Ovary (tissue), 9 donors: ENCODE data around the gene GMEB2. TPM values are rescaled to one million over a fixed set of nuclear protein-coding genes. Genes with fewer than 3 reads are reported as not detected.
"Not testable (repeated sequence)": the region's sequence is repeated elsewhere in the genome, so short reads cannot be mapped to it uniquely, and the experiment has no call there.

Experiments used
- DNase-seq, 5 donors: peaks; one replicate each; pipeline ENCODE4 v3.0.0-alpha.2; 2019 to 2020
- H3K27ac ChIP-seq, 2 donors: fragments of 200-600 bp; one replicate each; pipeline versions ENCODE4 v1.5.1 to v1.8.0; 2019 to 2022
- H3K27me3 ChIP-seq: fragments of 200-600 bp; one replicate; pipeline ENCODE4 v1.8.0; 2022
- H3K36me3 ChIP-seq: fragments of 200-600 bp; sonication (generic); one replicate; pipeline ENCODE4 v1.5.1; 2019
- H3K4me1 ChIP-seq: one replicate; pipeline ENCODE4 v1.8.1; 2013; ENCODE audit warnings: mild to moderate bottlenecking, moderate library complexity; ENCODE audit not compliant: insufficient read depth
- H3K4me3 ChIP-seq: fragments of 200-600 bp; sonication (generic); one replicate; pipeline ENCODE4 v1.5.1; 2017
- H3K9me3 ChIP-seq, 2 donors: fragments of 200-600 bp in 1 of 2; sonication (generic) in 1 of 2; one replicate each; pipeline versions ENCODE4 v1.5.1 to v1.8.1; 2013 to 2019; ENCODE audit warnings: mild to moderate bottlenecking in 1 of 2, moderate library complexity in 1 of 2
- EP300 ChIP-seq: sonication (generic); formaldehyde crosslinking; IDR thresholded peaks from one replicate; pipeline ENCODE4 v1.6.1; 2017; ENCODE audit warnings: antibody characterized with exemption
- POLR2A ChIP-seq: fragments of 450-650 bp; IDR thresholded peaks from one replicate; pipeline ENCODE4 v1.6.1; 2017; ENCODE audit warnings: antibody characterized with exemption, mild to moderate bottlenecking, moderate library complexity
- WGBS, 3 donors: extraction: QIAGEN DNeasy Blood & Tissue Kit in 1 of 3; methylation state at CpG; one replicate each; pipeline versions ENCODE4 v1.1.5 to v1.1.7; 2013 to 2017; 5-methylcytosine and 5-hydroxymethylcytosine counted together
- intact Hi-C, 4 donors: fragments of 100-400 bp; cut with DNase I; formaldehyde crosslinking; loops; one replicate each; pipeline versions ENCODE4 v1.11.0 to v1.15.1; 2022 to 2023
- polyA plus RNA-seq, 2 donors: library from polyadenylated mRNA; stranded (reverse); fragments of 200-250 nt in 1 of 2; fragments of 350-450 nt in 1 of 2; fragmentation: Illumina TruSeq in 1 of 2; extraction: RNeasy Lipid Tissue Mini Kit (QIAGEN cat#74804) in 1 of 2; gene quantifications; one replicate each; pipeline ENCODE4 v1.2.3, GENCODE V29; 2013 to 2014
- total RNA-seq, 7 donors: library from RNA; depleted of rRNA in 2 of 7; stranded (reverse); fragments of >200 nt in 2 of 7; fragmentation: NEBNext Ultra II Directional in 3 of 7; extraction: Animal tissue kit (Norgen Biotek cat#: 25700) in 3 of 7; gene quantifications; one replicate each; pipeline versions ENCODE4 v1.1.0 to v1.2.4, GENCODE V29; 2016 to 2023
- TF ChIP-seq, protein P1 (sequence below), 3 donors: fragments of 450-650 bp in 2 of 3; fragments of 200-600 bp in 1 of 3; IDR thresholded peaks; one replicate each; pipeline versions ENCODE4 v1.5.1 to v1.8.0; 2016 to 2022; ENCODE audit warnings: antibody characterized with exemption in 3 of 3, mild to moderate bottlenecking in 1 of 3
- donor health status: DM: no; HTN: no; CAD: no; lungs with moderate emphysema.
- donor health status: DM: no; HTN: no; CAD: no.
- donor health status: Bipolar disorder and iron deficiency.
- donor health status: DM: yes; HTN: yes; CAD: no.
- donor health status: DM: no; HTN: no; CAD: no.
- donor health status: DM: yes; HTN: yes; CAD: no.

The GMEB2 gene
- total and polyA plus RNA-seq, 9 donors: 4.1 to 14.7 (median 9.7) TPM

DNA sequence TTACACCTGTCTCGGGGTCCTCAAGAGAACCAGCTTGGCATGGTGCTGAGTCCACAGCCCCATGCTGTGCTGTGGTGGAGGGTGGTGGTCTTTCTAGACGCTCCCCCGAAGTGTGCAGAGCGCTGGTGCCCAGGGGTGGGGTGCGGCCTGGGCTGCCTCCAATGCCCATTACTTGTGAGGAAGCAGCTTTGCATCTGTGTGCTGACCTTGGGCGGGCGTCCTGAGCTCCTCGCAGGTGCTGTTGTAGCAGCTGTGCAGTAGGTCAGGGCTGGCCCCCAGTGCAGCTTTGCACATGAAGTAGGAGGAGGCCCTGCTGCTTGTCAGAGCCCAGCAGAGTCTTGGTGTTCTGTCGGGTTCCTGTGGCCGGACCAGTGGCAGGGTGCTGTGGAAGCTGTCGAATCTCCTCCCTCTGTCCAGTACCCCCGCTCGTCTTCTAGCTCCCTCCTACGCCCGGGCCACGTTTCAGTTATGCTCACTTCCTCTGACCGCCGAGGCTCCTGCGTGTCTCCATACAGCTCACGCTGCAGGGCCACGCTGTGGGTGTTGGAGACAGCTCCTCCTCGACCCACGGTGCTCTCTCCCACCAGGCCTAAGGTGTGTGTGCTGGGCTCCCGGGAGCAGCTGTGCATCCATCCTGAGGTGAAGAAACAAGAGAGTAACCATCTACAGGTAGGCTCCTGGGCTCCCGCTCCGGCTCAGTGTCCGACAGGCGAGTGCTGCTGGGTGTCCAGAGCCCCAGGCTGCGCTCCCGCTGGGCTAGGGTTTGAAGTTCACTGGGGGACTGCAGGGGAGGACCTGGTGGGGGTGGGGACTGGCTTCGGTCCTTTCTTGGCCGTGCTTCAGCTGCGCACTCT, 35.3 kb upstream of the GMEB2 start:
- DNase-seq: peak in 2 of 5 donors; percentile 25 to 38
- Histone ChIP-seq H3K27me3 (no peaks in the 10 kb centered on the region), H3K36me3 (no peaks in the 10 kb centered on the region), H3K27ac (no peak overlapping the region), H3K9me3 (no peaks in the 10 kb centered on the region), H3K4me1 (peaks cover 7% of the 10 kb centered on the region), H3K4me3 (no peak overlapping the region)
- no peak for TF ChIP-seq POLR2A
- TF ChIP-seq EP300: no peak
- TF ChIP-seq, protein P1, sequence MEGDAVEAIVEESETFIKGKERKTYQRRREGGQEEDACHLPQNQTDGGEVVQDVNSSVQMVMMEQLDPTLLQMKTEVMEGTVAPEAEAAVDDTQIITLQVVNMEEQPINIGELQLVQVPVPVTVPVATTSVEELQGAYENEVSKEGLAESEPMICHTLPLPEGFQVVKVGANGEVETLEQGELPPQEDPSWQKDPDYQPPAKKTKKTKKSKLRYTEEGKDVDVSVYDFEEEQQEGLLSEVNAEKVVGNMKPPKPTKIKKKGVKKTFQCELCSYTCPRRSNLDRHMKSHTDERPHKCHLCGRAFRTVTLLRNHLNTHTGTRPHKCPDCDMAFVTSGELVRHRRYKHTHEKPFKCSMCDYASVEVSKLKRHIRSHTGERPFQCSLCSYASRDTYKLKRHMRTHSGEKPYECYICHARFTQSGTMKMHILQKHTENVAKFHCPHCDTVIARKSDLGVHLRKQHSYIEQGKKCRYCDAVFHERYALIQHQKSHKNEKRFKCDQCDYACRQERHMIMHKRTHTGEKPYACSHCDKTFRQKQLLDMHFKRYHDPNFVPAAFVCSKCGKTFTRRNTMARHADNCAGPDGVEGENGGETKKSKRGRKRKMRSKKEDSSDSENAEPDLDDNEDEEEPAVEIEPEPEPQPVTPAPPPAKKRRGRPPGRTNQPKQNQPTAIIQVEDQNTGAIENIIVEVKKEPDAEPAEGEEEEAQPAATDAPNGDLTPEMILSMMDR (IDR thresholded peaks at IDR 0.05): no peak
- intact Hi-C loops: no loop called here
- 90 to 92% (median 90%) methylated on average over 33 of the region's 33 CpGs for WGBS, 3 donors

DNA sequence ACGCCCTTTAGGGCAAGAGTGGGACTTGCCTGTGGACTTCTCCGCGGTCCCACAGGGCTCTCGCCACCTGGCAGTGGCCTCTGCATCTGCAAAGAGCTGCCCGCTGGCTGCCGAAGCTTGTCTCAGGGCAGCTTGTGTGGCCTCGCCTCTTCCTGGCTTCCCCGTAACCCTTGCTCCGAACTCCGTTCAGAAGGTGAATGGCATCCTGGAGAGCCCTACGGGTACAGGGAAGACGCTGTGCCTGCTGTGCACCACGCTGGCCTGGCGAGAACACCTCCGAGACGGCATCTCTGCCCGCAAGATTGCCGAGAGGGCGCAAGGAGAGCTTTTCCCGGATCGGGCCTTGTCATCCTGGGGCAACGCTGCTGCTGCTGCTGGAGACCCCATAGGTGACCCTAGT, 34.2 kb upstream of the GMEB2 start:
- TF ChIP-seq EP300 (no peak), POLR2A (no peak)
- TF ChIP-seq, protein P1 (IDR thresholded peaks at IDR 0.05): no peak
- 95% methylated on average over 22 of the region's 22 CpGs for WGBS, 3 donors
- intact Hi-C loops: no loop called here
- Histone ChIP-seq H3K36me3 (no peaks in the 10 kb centered on the region), H3K9me3 (no peaks in the 10 kb centered on the region), H3K27ac (no peak overlapping the region), H3K4me1 (peaks cover 10% of the 10 kb centered on the region), H3K4me3 (no peak overlapping the region), H3K27me3 (no peaks in the 10 kb centered on the region)
- peak in 2 of 5 donors; percentile 28 to 40 for DNase-seq

DNA sequence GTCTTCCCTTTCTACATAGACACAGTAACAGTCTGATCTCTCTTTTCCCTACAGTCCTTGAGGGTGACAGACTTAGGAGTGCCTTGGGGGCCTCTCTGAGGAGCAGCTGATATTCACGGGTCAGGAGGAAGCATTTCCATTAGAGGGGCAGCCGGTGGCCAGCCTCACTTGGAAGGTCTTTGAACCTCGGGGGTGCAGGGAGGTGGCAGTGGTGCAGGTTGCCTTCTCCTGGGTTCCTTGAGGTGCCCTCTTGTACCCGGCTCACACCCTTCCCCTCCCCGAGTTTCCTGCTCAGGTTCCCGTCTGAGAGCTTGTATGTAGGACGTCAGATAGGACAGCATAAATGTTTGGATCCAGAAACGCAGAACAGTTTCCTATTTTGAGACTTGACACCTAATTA, 33.7 kb upstream of the GMEB2 start:
- DNase-seq: no peak
- WGBS, 3 donors: 79 to 90% (median 83%) methylated on average over 8 of the region's 8 CpGs
- H3K4me1 ChIP-seq: peaks cover 10% of the 10 kb centered on the region
- intact Hi-C loops: no loop called here
- H3K4me3 ChIP-seq: no peak overlapping the region
- no peaks in the 10 kb centered on the region for H3K36me3 ChIP-seq
- TF ChIP-seq POLR2A (no peak), EP300 (no peak)
- TF ChIP-seq, protein P1 (IDR thresholded peaks at IDR 0.05): no peak
- no peaks in the 10 kb centered on the region for H3K27me3 ChIP-seq
- H3K27ac ChIP-seq: no peak overlapping the region
- no peaks in the 10 kb centered on the region for H3K9me3 ChIP-seq

DNA sequence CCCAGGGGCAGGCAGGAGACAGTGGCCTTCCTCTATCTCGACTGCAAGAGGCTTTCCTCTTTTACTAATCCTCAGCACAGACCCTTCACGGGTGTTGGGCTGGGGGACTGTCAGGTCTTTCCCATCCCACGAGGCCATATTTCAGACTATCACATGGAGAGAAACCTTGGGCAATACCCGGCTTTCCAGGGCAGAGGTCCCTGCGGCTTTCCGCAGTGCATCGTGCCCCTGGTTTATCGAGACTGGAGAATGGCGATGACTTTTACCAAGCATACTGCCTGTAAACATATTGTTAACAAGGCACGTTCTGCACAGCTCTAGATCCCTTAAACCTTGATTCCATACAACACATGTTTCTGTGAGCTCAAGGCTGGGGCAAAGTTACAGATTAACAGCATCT, 33.3 kb upstream of the GMEB2 start:
- H3K4me1 ChIP-seq, intact Hi-C loops, H3K36me3 ChIP-seq, H3K27ac ChIP-seq, H3K27me3 ChIP-seq, H3K9me3 ChIP-seq, H3K4me3 ChIP-seq, DNase-seq: not testable (repeated sequence)
- WGBS, 3 donors: 77 to 87% (median 87%) methylated on average over 10 of the region's 10 CpGs

DNA sequence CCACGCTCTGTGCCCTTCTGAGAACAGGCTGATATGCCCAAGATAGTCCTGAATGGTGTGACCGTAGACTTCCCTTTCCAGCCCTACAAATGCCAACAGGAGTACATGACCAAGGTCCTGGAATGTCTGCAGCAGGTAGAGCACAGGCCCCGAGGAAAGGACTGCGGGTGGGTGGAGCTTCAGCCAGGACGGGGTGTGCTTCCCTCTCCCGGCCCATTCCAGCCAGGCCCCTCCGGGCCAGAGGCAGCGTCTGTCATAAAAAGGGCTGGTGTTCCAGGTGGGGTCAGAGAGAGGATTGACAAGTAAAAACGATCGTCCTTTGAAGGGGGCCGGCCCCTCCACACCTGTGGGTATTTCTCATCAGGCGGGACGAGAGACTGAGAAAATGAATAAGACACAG, 32.5 kb upstream of the GMEB2 start:
- intact Hi-C loops: no loop called here
- Histone ChIP-seq H3K4me1 (peaks cover 10% of the 10 kb centered on the region), H3K27ac (no peak overlapping the region), H3K27me3 (no peaks in the 10 kb centered on the region), H3K4me3 (peak overlapping the region; percentile 68), H3K9me3 (no peaks in the 10 kb centered on the region), H3K36me3 (no peaks in the 10 kb centered on the region)
- DNase-seq: peak in 2 of 5 donors; percentile 30 to 47
- 52 to 61% (median 52%) methylated on average over 13 of the region's 13 CpGs for WGBS, 3 donors
- TF ChIP-seq POLR2A (no peak), EP300 (no peak)
- TF ChIP-seq, protein P1 (IDR thresholded peaks at IDR 0.05): no peak
